Smooth muscle cell (in vitro differentiated cells): ENCODE data around the gene IMP3. TPM values are rescaled to one million over a fixed set of nuclear protein-coding genes. Genes with fewer than 3 reads are reported as not detected.

Source experiments
- DNase-seq: peaks from one replicate; lab custom pipeline; 2025; ENCODE audit not compliant: unreplicated experiment; lab: John Stamatoyannopoulos, UW
- H2AFZ ChIP-seq: fragments of 200-600 bp; sonication (generic); 2 replicates; pipeline ENCODE4 v1.6.0; 2016; ENCODE audit warnings: antibody characterized with exemption, low read depth, mild to moderate bottlenecking
- H3F3A ChIP-seq: fragments of 200-600 bp; sonication (generic); 2 replicates; pipeline ENCODE4 v1.6.0; 2017; ENCODE audit warnings: antibody characterized with exemption, low read depth
- H3K27ac ChIP-seq: fragments of 200-600 bp; sonication (generic); 2 replicates; pipeline ENCODE4 v1.5.1; 2016; ENCODE audit warnings: low read depth, mild to moderate bottlenecking
- H3K27me3 ChIP-seq: fragments of 200-600 bp; sonication (generic); 2 replicates; pipeline ENCODE4 v1.6.1; 2016; ENCODE audit warnings: low read depth, mild to moderate bottlenecking
- H3K36me3 ChIP-seq: fragments of 200-600 bp; sonication (generic); 2 replicates; pipeline ENCODE4 v1.5.1; 2016; ENCODE audit warnings: low read depth
- H3K4me1 ChIP-seq: fragments of 200-600 bp; sonication (generic); 2 replicates; pipeline ENCODE4 v1.5.1; 2016; ENCODE audit warnings: low read depth
- H3K4me2 ChIP-seq: fragments of 200-600 bp; sonication (generic); 2 replicates; pipeline ENCODE4 v1.6.0; 2016; ENCODE audit warnings: mild to moderate bottlenecking
- H3K4me3 ChIP-seq: fragments of 200-600 bp; sonication (generic); 2 replicates; pipeline ENCODE4 v1.5.1; 2016; ENCODE audit warnings: mild to moderate bottlenecking
- H3K79me2 ChIP-seq: fragments of 200-600 bp; sonication (generic); 2 replicates; pipeline ENCODE4 v1.6.0; 2016; ENCODE audit warnings: low read depth, mild to moderate bottlenecking
- H3K9ac ChIP-seq: fragments of 200-600 bp; sonication (generic); 2 replicates; pipeline ENCODE4 v1.6.0; 2016; ENCODE audit warnings: low read depth
- H3K9me3 ChIP-seq: fragments of 200-600 bp; sonication (generic); replicated peaks from 2 replicates; pipeline ENCODE4 v1.5.1; 2016; ENCODE audit warnings: low read depth
- H4K20me1 ChIP-seq: fragments of 200-600 bp; sonication (generic); 2 replicates; pipeline ENCODE4 v1.6.0; 2016; ENCODE audit warnings: low read depth
- CTCF ChIP-seq: fragments of 200-600 bp; sonication (generic); IDR thresholded peaks from 2 replicates; pipeline ENCODE4 v1.5.1; 2017; ENCODE audit warnings: borderline replicate concordance, mild to moderate bottlenecking, antibody characterized with exemption; ENCODE audit not compliant: insufficient read depth, poor library complexity, severe bottlenecking
- WGBS: methylation state at CpG from one replicate; pipeline ENCODE4 v1.1.7; 2016; ENCODE audit warnings: low lambda C conversion rate; 5-methylcytosine and 5-hydroxymethylcytosine counted together
- polyA plus RNA-seq: library from polyadenylated mRNA; unstranded; fragments of >200 nt; fragmentation: Nextera tagmentation; extraction: Ambion mirVana; gene quantifications from 2 replicates; pipeline ENCODE4 v1.2.1, GENCODE V29; 2016
- total RNA-seq: library from RNA; depleted of rRNA; stranded (reverse); fragments of >200 nt; gene quantifications from 2 replicates; pipeline ENCODE4 v1.2.3, GENCODE V29; 2014

The IMP3 gene
- total and polyA plus RNA-seq, 2 experiments from 2014 or later = 54.1 to 56.7 TPM

GRCh38 chr15:75620841-75621391 is 19.1 kb downstream of the IMP3 start:
- no peaks in the 10 kb centered on the region for H3K27me3 ChIP-seq
- peak overlapping the region; percentile 78 for H2AFZ ChIP-seq
- 34% methylated on average over 7 of the region's 7 CpGs for WGBS
- H3K9ac ChIP-seq = peak overlapping the region; percentile 66
- peaks cover 5% of the 10 kb centered on the region for H3K36me3 ChIP-seq
- H3K4me3 ChIP-seq = peak overlapping the region; percentile 37
- peak overlapping the region; percentile 86 for H3K4me2 ChIP-seq
- peaks cover 9% of the 10 kb centered on the region for H3K79me2 ChIP-seq
- H3K4me1 ChIP-seq = peaks cover under 1% of the 10 kb centered on the region
- TF ChIP-seq CTCF = no peak
- no peaks in the 10 kb centered on the region for H4K20me1 ChIP-seq
- DNase-seq = no peak
- H3K27ac ChIP-seq = peak overlapping the region; percentile 90
- no peaks in the 10 kb centered on the region for H3K9me3 ChIP-seq
- H3F3A ChIP-seq = peaks cover 17% of the 10 kb centered on the region

- H3K9ac ChIP-seq = peak overlapping the region; percentile 66
- peak overlapping the region; percentile 90 for H3K27ac ChIP-seq
- H3K4me3 ChIP-seq = peak overlapping the region; percentile 37
- H2AFZ ChIP-seq = peak overlapping the region; percentile 78
- TF ChIP-seq CTCF = no peak
- no peaks in the 10 kb centered on the region for H3K27me3 ChIP-seq
- peaks cover 9% of the 10 kb centered on the region for H3K79me2 ChIP-seq
- peaks cover 7% of the 10 kb centered on the region for H3K36me3 ChIP-seq
- H3F3A ChIP-seq = peaks cover 15% of the 10 kb centered on the region
- peak overlapping the region; percentile 86 for H3K4me2 ChIP-seq
- H3K4me1 ChIP-seq = no peaks in the 10 kb centered on the region
- no peaks in the 10 kb centered on the region for H3K9me3 ChIP-seq
- DNase-seq = no peak
- H4K20me1 ChIP-seq = no peaks in the 10 kb centered on the region
- WGBS = 34% methylated on average over 4 of the region's 4 CpGs
Observed at GRCh38 chr15:75620058-75620820, 19.8 kb downstream of the IMP3 start.

GRCh38 chr15:75616766-75617165 is 23.3 kb downstream of the IMP3 start:
- Histone ChIP-seq H3K4me3 (no peak overlapping the region), H3K9ac (no peak overlapping the region), H3K4me2 (no peak overlapping the region), H3K27me3 (no peaks in the 10 kb centered on the region), H3F3A (peaks cover 10% of the 10 kb centered on the region), H3K36me3 (peaks cover 14% of the 10 kb centered on the region), H3K27ac (no peak overlapping the region), H4K20me1 (no peaks in the 10 kb centered on the region), H3K79me2 (peaks cover 9% of the 10 kb centered on the region), H3K9me3 (no peaks in the 10 kb centered on the region), H2AFZ (no peak overlapping the region), H3K4me1 (no peaks in the 10 kb centered on the region)
- no peak for TF ChIP-seq CTCF
- DNase-seq = no peak
